ENCODE measurements around the gene NHS.

NHS gene

GRCh38 chrX:17413228-17413627 lies 38.2 kb downstream of the NHS start:
- Histone ChIP-seq H3K4me3 (no peak overlapping the region), H3K27me3 (no peaks in the 10 kb centered on the region), H3K9me3 (no peaks in the 10 kb centered on the region), H3K36me3 (no peaks in the 10 kb centered on the region), H3K27ac (no peak overlapping the region), H3K4me1 (peaks cover 0 to 35% (median 8%) of the 10 kb centered on the region in 4 donors)
- intact Hi-C loops (cut with DNase I; ENCODE audit: low total_unique reads), result no loop called here
- DNase-seq, result no peak
- no peak for TF ChIP-seq CTCF (IDR thresholded peaks at IDR 0.05)

- no peaks in the 10 kb centered on the region for H3K9me3 ChIP-seq
- intact Hi-C loops (cut with DNase I; ENCODE audit: low total_unique reads), result no loop called here
- H3K36me3 ChIP-seq, result no peaks in the 10 kb centered on the region
- no peak overlapping the region for H3K4me3 ChIP-seq
- H3K4me1 ChIP-seq, result peaks cover 0 to 35% (median 8%) of the 10 kb centered on the region in 4 donors
- peak overlapping the region; percentile 43 to 52 for H3K27ac ChIP-seq
- peak; percentile 24 to 59 for DNase-seq
- no peak for TF ChIP-seq CTCF (IDR thresholded peaks at IDR 0.05)
- H3K27me3 ChIP-seq, result no peaks in the 10 kb centered on the region
These were observed 39.1 kb downstream of the NHS start for GRCh38 chrX:17414027-17414658.

GRCh38 chrX:17414839-17415238 lies 39.8 kb downstream of the NHS start:
- no peaks in the 10 kb centered on the region for H3K36me3 ChIP-seq
- H3K4me3 ChIP-seq, result no peak overlapping the region
- DNase-seq, result peak; percentile 24 to 60
- intact Hi-C loops (cut with DNase I; ENCODE audit: low total_unique reads), result no loop called here
- no peak for TF ChIP-seq CTCF (IDR thresholded peaks at IDR 0.05)
- no peaks in the 10 kb centered on the region for H3K27me3 ChIP-seq
- peak overlapping the region; percentile 43 to 52 for H3K27ac ChIP-seq
- H3K4me1 ChIP-seq, result peaks cover 0 to 35% (median 8%) of the 10 kb centered on the region in 4 donors
- no peaks in the 10 kb centered on the region for H3K9me3 ChIP-seq

- Histone ChIP-seq H3K36me3 (no peaks in the 10 kb centered on the region), H3K4me3 (no peak overlapping the region), H3K4me1 (peaks cover 0 to 35% (median 8%) of the 10 kb centered on the region in 4 donors), H3K9me3 (no peaks in the 10 kb centered on the region), H3K27ac (peak overlapping the region; percentile 43 to 52), H3K27me3 (no peaks in the 10 kb centered on the region)
- no peak for DNase-seq
- TF ChIP-seq CTCF (IDR thresholded peaks at IDR 0.05), result no peak
- intact Hi-C loops (cut with DNase I; ENCODE audit: low total_unique reads), result no loop called here
These were observed 40.3 kb downstream of the NHS start for GRCh38 chrX:17415242-17415810.

GRCh38 chrX:17417372-17417771 lies 42.4 kb downstream of the NHS start:
- Histone ChIP-seq H3K9me3 (no peaks in the 10 kb centered on the region), H3K27ac (no peak overlapping the region), H3K4me3 (no peak overlapping the region), H3K4me1 (peaks cover 0 to 35% (median 8%) of the 10 kb centered on the region in 4 donors), H3K27me3 (no peaks in the 10 kb centered on the region), H3K36me3 (no peaks in the 10 kb centered on the region)
- TF ChIP-seq CTCF (IDR thresholded peaks at IDR 0.05), result no peak
- DNase-seq, result no peak
- intact Hi-C loops (cut with DNase I; ENCODE audit: low total_unique reads), result no loop called here
